ENCODE data around the gene DOHH. TPM values are rescaled to one million over a fixed set of nuclear protein-coding genes. Genes with fewer than 3 reads are reported as not detected.

DOHH gene
- total RNA-seq, 1 experiment from 2014 or later, result 51.4 TPM

DNA sequence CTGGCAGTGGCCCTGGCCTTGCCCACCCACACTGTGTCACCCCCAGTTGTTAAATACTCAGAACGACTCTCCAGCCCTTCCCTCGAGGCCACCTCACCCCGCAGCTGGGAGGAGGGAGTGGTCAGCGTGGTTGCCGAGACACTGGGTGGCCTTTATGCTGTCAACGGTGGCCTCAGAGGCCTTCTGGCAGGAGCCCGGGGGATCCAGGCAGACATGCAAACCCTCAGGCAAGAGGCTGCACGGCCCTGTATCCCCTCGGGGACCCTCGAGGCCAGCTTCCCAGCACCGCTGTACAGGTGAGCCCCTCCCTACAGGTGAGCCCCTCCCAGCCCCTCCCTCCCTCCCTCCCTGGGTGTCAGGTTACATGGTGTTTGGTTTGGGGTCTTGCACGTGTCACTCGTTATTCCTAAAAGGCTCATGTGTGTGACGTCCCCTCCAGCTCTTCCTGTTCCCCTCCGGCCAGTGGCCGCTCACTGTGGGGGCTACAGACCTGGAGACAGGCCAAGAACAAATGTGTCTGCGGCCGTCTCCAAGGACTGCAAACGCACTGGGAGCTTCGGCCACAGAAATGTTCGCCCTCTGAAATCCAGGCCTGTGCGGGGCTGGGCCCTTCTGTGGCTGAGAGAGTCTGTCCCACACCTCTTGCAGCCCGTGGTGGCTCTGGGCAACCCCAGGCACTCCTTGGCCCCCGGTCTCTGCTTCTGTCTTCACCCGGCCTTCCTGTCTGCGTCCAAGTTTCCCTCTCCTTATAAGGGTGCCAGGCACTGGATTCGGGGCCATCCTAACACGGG lies 38.7 kb upstream of the DOHH start, which contains the start of gene TEKTIP1:
TSS of gene TEKTIP1 (plus strand) at position 210 of the 791 bp plus-strand sequence. CDS start at position 214, 4 bp downstream.
- no peak within 1 kb of the TSS for H3K4me3 ChIP-seq (ENCODE audit: low read length)
- H3K79me2 ChIP-seq (ENCODE audit: low read length), result no peaks in the 10 kb centered on the region
- no peak within 1 kb of the TSS for H3K9ac ChIP-seq (ENCODE audit: low read length)
- H3K36me3 ChIP-seq (ENCODE audit: low read depth, low read length), result no peaks in the 10 kb centered on the region
- H3K9me2 ChIP-seq (replicated peaks; ENCODE audit: low read length), result no peaks in the 10 kb centered on the region
- no peaks in the 10 kb centered on the region for H3K27me3 ChIP-seq (ENCODE audit: low read length)
- no peak for DNase-seq
- TF ChIP-seq, protein P1, sequence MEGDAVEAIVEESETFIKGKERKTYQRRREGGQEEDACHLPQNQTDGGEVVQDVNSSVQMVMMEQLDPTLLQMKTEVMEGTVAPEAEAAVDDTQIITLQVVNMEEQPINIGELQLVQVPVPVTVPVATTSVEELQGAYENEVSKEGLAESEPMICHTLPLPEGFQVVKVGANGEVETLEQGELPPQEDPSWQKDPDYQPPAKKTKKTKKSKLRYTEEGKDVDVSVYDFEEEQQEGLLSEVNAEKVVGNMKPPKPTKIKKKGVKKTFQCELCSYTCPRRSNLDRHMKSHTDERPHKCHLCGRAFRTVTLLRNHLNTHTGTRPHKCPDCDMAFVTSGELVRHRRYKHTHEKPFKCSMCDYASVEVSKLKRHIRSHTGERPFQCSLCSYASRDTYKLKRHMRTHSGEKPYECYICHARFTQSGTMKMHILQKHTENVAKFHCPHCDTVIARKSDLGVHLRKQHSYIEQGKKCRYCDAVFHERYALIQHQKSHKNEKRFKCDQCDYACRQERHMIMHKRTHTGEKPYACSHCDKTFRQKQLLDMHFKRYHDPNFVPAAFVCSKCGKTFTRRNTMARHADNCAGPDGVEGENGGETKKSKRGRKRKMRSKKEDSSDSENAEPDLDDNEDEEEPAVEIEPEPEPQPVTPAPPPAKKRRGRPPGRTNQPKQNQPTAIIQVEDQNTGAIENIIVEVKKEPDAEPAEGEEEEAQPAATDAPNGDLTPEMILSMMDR (conservative IDR thresholded peaks at IDR 0.05; ENCODE audit: low read depth, low read length), result no peak
- no peak for TF ChIP-seq EZH2 (IDR thresholded peaks at IDR 0.05; ENCODE audit: low read length, unreplicated experiment)
- TF ChIP-seq EZH2phosphoT487 (IDR thresholded peaks at IDR 0.05; ENCODE audit: borderline replicate concordance, low read length), result no peak
- no peaks in the 10 kb centered on the region for H4K20me1 ChIP-seq (ENCODE audit: low read length)
- no peak within 1 kb of the TSS for H2AFZ ChIP-seq (ENCODE audit: low read length)
- TSS peak; percentile 18 for BruUV-seq (replicated peaks)
- H3K27ac ChIP-seq (ENCODE audit: low read length), result no peak within 1 kb of the TSS
- H3F3A ChIP-seq (ENCODE audit: low read length, unreplicated experiment), result no peaks in the 10 kb centered on the region
- no peaks in the 10 kb centered on the region for H3K9me3 ChIP-seq (ENCODE audit: low read length)
- ChIA-PET POLR2A (ENCODE audit: unreplicated experiment) (no interaction called here), CTCF (no interaction called here)
- H3K4me2 ChIP-seq (ENCODE audit: low read length), result no peak within 1 kb of the TSS
- intact Hi-C loops (cut with micrococcal nuclease), result no loop called here
- H3K4me1 ChIP-seq (ENCODE audit: insufficient read depth, low read length), result no peaks in the 10 kb centered on the region
- ATAC-seq, result peak; percentile 19; the same call in 1 of the 2 replicates

DNA sequence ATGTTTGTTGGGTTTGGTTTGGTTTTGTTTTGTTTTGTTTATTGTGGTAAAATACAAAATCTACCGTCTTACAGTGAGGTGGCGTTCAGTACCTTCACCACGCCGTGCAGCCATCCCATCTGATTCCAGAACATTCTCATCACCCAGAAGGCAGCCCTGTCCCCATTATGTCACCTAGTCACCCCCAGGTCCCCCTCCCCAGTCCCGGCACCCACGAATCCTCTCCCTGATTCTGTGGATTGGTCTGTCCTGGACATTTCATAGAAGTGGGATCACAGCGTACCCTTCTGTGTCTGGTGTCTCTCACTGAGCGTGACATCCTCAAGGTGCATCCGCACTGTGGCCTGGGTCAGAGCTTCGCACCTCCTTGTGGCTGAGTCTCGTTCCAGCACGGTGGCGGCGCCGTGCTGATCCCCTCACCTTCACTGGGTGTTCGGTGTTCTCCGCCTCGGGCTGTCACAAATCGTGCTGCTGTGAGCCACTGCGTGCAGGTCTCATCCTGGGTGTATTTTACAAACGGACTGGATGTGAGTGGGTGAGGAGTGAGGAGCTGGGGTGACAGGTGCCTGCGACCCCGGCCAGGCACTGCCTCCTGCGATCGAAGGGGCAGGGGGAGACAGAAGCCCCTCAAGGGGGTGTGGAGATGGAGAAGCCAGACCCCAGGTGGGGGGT lies 37.9 kb upstream of the DOHH start:
- Histone ChIP-seq H3K9me2 (replicated peaks; ENCODE audit: low read length) (no peaks in the 10 kb centered on the region), H3K4me2 (ENCODE audit: low read length) (no peak overlapping the region), H3K4me1 (ENCODE audit: insufficient read depth, low read length) (no peaks in the 10 kb centered on the region), H3F3A (ENCODE audit: low read length, unreplicated experiment) (no peaks in the 10 kb centered on the region), H3K9me3 (ENCODE audit: low read length) (no peaks in the 10 kb centered on the region), H3K4me3 (ENCODE audit: low read length) (no peak overlapping the region), H3K36me3 (ENCODE audit: low read depth, low read length) (no peaks in the 10 kb centered on the region), H2AFZ (ENCODE audit: low read length) (no peak overlapping the region), H3K27me3 (ENCODE audit: low read length) (no peaks in the 10 kb centered on the region), H3K27ac (ENCODE audit: low read length) (no peak overlapping the region), H3K79me2 (ENCODE audit: low read length) (no peaks in the 10 kb centered on the region), H3K9ac (ENCODE audit: low read length) (no peak overlapping the region), H4K20me1 (ENCODE audit: low read length) (no peaks in the 10 kb centered on the region)
- CTCF ChIA-PET, result no interaction called here
- POLR2A ChIA-PET (ENCODE audit: unreplicated experiment), result no interaction called here
- TF ChIP-seq EZH2phosphoT487 (IDR thresholded peaks at IDR 0.05; ENCODE audit: borderline replicate concordance, low read length) (no peak), EZH2 (IDR thresholded peaks at IDR 0.05; ENCODE audit: low read length, unreplicated experiment) (no peak)
- TF ChIP-seq, protein P1 (conservative IDR thresholded peaks at IDR 0.05; ENCODE audit: low read depth, low read length), result no peak
- ATAC-seq (no peak), DNase-seq (no peak)
- no TSS peak for BruUV-seq (replicated peaks)
- intact Hi-C loops (cut with micrococcal nuclease), result no loop called here

Measured in PC-3 (cell line).